Stimulated activated CD4-positive, alpha-beta T cell treated with anti-CD3 and anti-CD28 coated beads, Interleukin-1b, Interleukin-23, amount 100 ng/mL, for 4 hours (primary cell): ENCODE results near the gene ZSWIM2.
"Not testable (repeated sequence)": the region's sequence is repeated elsewhere in the genome, so short reads cannot be mapped to it uniquely, and the experiment has no call there.

Source experiments
- DNase-seq, 2 donors: peaks; one replicate each; pipeline ENCODE4 v3.0.0-alpha.2; 2020; ENCODE audit warnings: low read depth in 2 of 2

The ZSWIM2 gene

DNA sequence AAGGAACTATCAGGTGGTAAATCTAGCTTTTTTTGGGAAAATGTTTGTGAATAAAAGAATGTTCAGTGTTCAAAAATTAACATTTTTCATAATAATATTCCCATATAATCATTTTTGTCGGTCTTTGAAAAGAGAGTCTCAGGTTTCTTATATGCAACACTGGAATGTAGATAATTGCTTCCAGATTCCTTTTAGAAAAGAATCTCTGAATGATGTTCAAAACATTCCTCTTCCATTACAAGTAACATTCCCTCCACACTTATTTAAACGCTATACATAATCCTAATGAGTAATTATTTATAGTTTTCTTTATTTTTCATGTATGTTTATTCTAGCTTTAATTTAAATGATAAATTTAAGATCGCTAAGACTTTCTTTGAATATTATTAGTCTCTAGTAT lies 7.0 kb downstream of the ZSWIM2 start:
- DNase-seq, result no peak

- DNase-seq, result no peak
Observed at GRCh38 chr2:186835628-186836027, 13.3 kb downstream of the ZSWIM2 start.

DNA sequence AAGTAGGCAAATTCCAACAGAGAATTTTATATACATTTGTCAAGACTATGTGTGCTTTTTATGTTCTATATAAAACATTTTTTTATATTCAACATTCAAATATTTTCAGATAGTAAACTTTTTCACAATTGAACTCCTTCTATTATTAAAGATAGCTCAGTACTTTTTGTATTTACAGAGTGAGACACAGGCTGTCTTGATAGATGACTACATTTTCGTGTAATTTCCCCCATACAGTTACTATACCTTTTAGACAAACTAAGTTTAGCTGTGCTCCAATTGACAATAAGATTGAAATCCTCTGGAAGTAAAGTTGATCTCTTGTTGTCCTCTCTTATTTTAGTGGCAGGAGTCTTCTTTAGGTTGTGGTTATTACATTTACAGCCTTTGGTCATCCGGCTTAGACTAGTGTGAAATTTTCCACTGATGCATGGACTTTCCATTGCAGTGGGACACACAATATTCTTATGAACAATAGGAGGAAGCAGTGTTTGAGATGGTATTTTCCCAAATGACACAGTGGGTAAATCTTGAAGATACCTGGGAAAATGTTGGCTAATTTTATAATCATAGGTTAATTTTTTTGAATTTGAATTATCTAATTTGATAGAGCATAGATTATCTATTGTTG lies 21.0 kb downstream of the ZSWIM2 start:
- DNase-seq, result no peak

DNA sequence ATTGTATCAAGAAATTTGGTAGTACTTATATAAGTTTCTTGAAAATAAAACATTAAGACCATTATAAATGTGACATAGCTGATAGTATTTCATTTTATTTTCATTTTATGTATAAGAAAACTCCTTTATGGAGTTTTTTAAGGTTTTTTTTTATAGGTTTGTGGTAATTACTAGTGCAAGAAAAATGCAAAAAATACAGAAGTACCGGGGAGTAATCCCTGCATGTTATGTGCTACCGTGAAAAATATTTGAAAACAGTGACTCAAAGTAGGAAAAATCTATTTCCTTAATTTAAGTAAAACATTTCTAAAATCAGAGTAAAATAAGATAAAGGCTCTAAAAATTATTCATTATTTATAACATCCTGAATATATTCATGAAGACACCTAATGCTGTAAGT lies 21.6 kb downstream of the ZSWIM2 start:
- no peak for DNase-seq

- no peak for DNase-seq
Observed at GRCh38 chr2:186822323-186822722, 26.6 kb downstream of the ZSWIM2 start.

- no peak for DNase-seq
Observed at GRCh38 chr2:186820303-186820702, 28.7 kb downstream of the ZSWIM2 start.

- not testable (repeated sequence) for DNase-seq
Observed at GRCh38 chr2:186811760-186812159, 37.2 kb downstream of the ZSWIM2 start.

GRCh38 chr2:186806591-186806990 lies 42.4 kb downstream of the ZSWIM2 start:
- no peak for DNase-seq

GRCh38 chr2:186798604-186799003 lies 50.4 kb downstream of the ZSWIM2 start:
- DNase-seq, result not testable (repeated sequence)

DNA sequence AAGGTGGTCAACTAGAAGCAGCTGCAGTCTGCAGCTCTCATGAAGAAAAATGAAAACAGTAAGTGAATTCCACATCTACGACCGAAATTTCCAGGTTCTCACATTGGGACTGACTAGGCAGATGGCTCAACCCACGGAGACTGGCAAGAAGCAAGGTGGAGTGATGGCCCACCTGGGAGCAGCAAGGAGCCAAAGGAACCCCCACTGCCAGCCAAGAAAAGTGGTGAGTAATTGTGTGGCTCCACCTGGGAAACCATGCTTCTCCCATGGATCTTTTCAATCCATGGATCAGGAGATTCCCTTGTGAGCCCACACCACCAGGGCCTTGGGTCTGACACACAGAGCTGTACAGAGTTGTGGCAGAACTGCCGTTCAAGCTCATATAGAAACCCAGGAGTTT lies 64.0 kb downstream of the ZSWIM2 start:
- DNase-seq, result no peak

GRCh38 chr2:186783254-186783653 lies 65.7 kb downstream of the ZSWIM2 start:
- DNase-seq, result no peak

DNA sequence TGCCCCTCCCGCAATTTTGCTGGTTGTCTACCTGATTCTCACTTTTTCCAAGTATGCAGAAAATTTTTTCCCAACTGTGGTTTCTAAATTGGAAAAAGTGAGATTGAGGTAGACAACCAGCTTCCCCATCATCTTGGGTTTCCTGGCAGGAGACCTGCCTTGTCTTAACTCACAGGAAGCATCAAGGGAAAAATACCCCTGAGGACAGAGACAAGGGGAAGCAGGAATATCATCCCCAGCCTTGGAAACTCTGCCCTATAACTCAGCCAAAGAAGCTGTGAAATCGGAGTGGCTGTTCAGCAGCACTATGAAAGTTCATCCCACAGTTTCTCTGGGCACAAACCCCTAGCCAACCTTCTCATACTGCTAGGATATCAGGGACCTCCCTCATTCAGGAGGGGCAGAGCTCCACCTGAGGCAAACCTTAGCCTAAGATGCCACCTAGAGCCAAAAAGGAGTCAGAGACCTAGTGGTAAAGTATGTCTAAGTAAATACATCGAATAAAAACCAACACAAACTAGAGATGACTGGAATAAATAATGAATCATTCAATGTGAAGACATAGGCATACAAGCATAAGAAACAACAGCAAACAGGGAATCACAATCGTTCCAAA lies 68.2 kb downstream of the ZSWIM2 start:
- DNase-seq, result no peak
